Panc1 (cell line): ENCODE measurements around the gene NEAT1. TPM values are rescaled to one million over a fixed set of nuclear protein-coding genes. Genes with fewer than 3 reads are reported as not detected.

Source experiments
- ATAC-seq: fragments of 200-7000 bp; cut with Tn5 transposase; 2 replicates; pipeline ENCODE4 v1.9.1; 2020; ENCODE audit warnings: mild to moderate bottlenecking, moderate library complexity
- BruUV-seq: library from RNA; stranded (reverse); fragments of 400-500 nt; replicated peaks from 2 replicates; lab custom pipeline; 2021; lab: Mats Ljungman, UMichigan
- CTCF ChIA-PET: fragments of 300-600 bp; sonication (Branson Sonifier 250); formaldehyde crosslinking; loops from one replicate; lab custom pipeline; 2022; ENCODE audit warnings: antibody characterized with exemption; lab: Charles Lee
- POLR2A ChIA-PET: fragments of 300-600 bp; sonication (Branson Sonifier 250); formaldehyde crosslinking; loops from one replicate; lab custom pipeline; 2022; ENCODE audit warnings: antibody characterized with exemption; lab: Charles Lee
- DNase-seq: peaks from one replicate; pipeline ENCODE4 v3.0.0-alpha.2; 2010; ENCODE audit warnings: low read depth, low spot score
- H3K27ac ChIP-seq: 2 replicates; pipeline ENCODE4 v1.5.1; 2011; ENCODE audit warnings: mild to moderate bottlenecking, low read length, inconsistent platforms
- H3K27me3 ChIP-seq: fragments of 200-500 bp; sonication (Bioruptor generic); 2 replicates; pipeline ENCODE4 v1.6.0; 2014; ENCODE audit warnings: low read length, inconsistent platforms; ENCODE audit not compliant: control insufficient read depth, insufficient read depth
- H3K36me3 ChIP-seq: fragments of 200-500 bp; sonication (Bioruptor generic); 2 replicates; pipeline ENCODE4 v1.5.1; 2014; ENCODE audit warnings: inconsistent platforms, mild to moderate bottlenecking, low read length, moderate library complexity; ENCODE audit not compliant: control insufficient read depth, insufficient read depth
- H3K4me1 ChIP-seq: 2 replicates; pipeline ENCODE4 v1.5.1; 2011; ENCODE audit warnings: inconsistent platforms, mild to moderate bottlenecking, low read length, moderate library complexity; ENCODE audit not compliant: control insufficient read depth, insufficient read depth
- H3K4me3 ChIP-seq, 2 experiments: 2 replicates each; pipeline ENCODE4 v1.5.1; 2011 to 2012; ENCODE audit warnings: low read depth in 2 of 2, low read length in 2 of 2, mild to moderate bottlenecking in 2 of 2, inconsistent platforms in 1 of 2, moderate library complexity in 1 of 2
- H3K9me3 ChIP-seq: fragments of 200-500 bp; sonication (Bioruptor generic); 2 replicates; pipeline ENCODE4 v1.5.1; 2014; ENCODE audit warnings: low read depth, mild to moderate bottlenecking, inconsistent platforms, low read length, moderate library complexity; ENCODE audit not compliant: control insufficient read depth, insufficient read depth
- POLR2AphosphoS5 ChIP-seq: IDR thresholded peaks from 2 replicates; pipeline ENCODE4 v1.6.1; 2012; ENCODE audit warnings: mild to moderate bottlenecking, low read depth, low read length, moderate library complexity
- SIN3A ChIP-seq: IDR thresholded peaks from 2 replicates; pipeline ENCODE4 v1.6.1; 2012; ENCODE audit warnings: low read depth, mild to moderate bottlenecking, low read length, moderate library complexity, borderline replicate concordance; ENCODE audit not compliant: insufficient read depth
- TCF7L2 ChIP-seq: IDR thresholded peaks from 2 replicates; pipeline ENCODE4 v1.6.1; 2011; ENCODE audit warnings: mild to moderate bottlenecking, low read depth, low read length, inconsistent platforms
- in situ Hi-C: cut with HindIII; loops from 2 replicates; pipeline ENCODE4 v1.10.0; 2016; ENCODE audit warnings: low sequenced_read_pairs, low pct_unique_long_range_greater_than_20kb
- intact Hi-C: fragments of 100-400 bp; cut with micrococcal nuclease; formaldehyde crosslinking; loops from one replicate; pipeline ENCODE4 v1.10.0; 2022; ENCODE audit not compliant: unreplicated experiment
- total RNA-seq: library from RNA; stranded (reverse); gene quantifications from one replicate; pipeline ENCODE4 v1.2.1, GENCODE V29; 2021; ENCODE audit not compliant: unreplicated experiment
- TF ChIP-seq, protein P1 (sequence below): fragments of 450-650 bp; IDR thresholded peaks from 2 replicates; pipeline ENCODE4 v1.5.1; 2017; ENCODE audit warnings: mild to moderate bottlenecking
- TF ChIP-seq, protein P2 (sequence below), 2 experiments: IDR thresholded peaks; 2 replicates each; pipeline ENCODE4 v1.6.1; 2011 to 2012; ENCODE audit warnings: low read depth in 2 of 2, control low read depth in 1 of 2, low read length in 1 of 2, mild to moderate bottlenecking in 1 of 2, moderate library complexity in 1 of 2; ENCODE audit not compliant: insufficient read depth in 1 of 2

Gene NEAT1
- total RNA-seq, 1 experiment from 2014 or later: 731 TPM

DNA sequence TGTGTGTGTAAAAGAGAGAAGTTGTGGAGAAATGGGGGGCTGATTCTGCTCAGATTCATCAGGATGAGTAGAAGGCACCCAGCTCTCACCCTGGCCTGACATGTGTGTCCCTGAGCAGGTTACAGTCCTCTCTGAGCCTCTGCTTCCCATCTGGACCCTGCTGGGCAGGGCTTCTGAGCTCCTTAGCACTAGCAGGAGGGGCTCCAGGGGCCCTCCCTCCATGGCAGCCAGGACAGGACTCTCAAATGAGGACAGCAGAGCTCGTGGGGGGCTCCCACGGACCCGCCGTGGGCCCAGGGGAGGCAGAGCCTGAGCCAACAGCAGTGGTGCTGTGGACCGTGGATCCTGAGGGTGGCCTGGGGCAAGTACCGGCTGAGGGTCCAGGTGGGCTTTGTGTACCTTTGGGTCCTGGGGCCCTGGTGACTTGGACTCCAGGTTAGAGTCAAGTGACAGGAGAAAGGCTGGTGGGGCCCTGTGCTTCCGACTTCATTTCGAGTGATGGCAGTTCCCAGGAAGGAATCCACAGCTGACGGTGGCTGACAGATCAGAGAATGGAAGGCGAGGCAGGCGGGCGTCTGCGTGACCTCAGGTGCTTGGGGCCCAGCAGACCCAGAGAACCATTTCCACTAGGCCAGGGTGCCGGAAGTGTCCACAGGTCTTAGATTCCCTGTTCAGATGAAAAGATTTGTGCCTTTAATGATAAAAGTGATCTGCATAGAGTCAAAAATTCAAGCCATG, 21.9 kb downstream of the NEAT1 start:
- ChIA-PET POLR2A (interaction anchor here (0.5 to 3.5 kb wide), 9 partner anchors 22 to 279 kb away, joined by 3 to 23 read pairs (median 6); partner anchors contain the start of genes MALAT1 and NEAT1), CTCF (interaction anchor here (0.7 to 1.7 kb wide), 3 partner anchors 10 to 28 kb away, joined by 3 to 6 read pairs (median 4); no protein-coding TSS in a partner anchor)
- no peak for TF ChIP-seq TCF7L2
- no peak for TF ChIP-seq SIN3A
- TF ChIP-seq, protein P1, sequence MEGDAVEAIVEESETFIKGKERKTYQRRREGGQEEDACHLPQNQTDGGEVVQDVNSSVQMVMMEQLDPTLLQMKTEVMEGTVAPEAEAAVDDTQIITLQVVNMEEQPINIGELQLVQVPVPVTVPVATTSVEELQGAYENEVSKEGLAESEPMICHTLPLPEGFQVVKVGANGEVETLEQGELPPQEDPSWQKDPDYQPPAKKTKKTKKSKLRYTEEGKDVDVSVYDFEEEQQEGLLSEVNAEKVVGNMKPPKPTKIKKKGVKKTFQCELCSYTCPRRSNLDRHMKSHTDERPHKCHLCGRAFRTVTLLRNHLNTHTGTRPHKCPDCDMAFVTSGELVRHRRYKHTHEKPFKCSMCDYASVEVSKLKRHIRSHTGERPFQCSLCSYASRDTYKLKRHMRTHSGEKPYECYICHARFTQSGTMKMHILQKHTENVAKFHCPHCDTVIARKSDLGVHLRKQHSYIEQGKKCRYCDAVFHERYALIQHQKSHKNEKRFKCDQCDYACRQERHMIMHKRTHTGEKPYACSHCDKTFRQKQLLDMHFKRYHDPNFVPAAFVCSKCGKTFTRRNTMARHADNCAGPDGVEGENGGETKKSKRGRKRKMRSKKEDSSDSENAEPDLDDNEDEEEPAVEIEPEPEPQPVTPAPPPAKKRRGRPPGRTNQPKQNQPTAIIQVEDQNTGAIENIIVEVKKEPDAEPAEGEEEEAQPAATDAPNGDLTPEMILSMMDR: no peak
- TF ChIP-seq POLR2AphosphoS5: no peak
- TF ChIP-seq, protein P2, sequence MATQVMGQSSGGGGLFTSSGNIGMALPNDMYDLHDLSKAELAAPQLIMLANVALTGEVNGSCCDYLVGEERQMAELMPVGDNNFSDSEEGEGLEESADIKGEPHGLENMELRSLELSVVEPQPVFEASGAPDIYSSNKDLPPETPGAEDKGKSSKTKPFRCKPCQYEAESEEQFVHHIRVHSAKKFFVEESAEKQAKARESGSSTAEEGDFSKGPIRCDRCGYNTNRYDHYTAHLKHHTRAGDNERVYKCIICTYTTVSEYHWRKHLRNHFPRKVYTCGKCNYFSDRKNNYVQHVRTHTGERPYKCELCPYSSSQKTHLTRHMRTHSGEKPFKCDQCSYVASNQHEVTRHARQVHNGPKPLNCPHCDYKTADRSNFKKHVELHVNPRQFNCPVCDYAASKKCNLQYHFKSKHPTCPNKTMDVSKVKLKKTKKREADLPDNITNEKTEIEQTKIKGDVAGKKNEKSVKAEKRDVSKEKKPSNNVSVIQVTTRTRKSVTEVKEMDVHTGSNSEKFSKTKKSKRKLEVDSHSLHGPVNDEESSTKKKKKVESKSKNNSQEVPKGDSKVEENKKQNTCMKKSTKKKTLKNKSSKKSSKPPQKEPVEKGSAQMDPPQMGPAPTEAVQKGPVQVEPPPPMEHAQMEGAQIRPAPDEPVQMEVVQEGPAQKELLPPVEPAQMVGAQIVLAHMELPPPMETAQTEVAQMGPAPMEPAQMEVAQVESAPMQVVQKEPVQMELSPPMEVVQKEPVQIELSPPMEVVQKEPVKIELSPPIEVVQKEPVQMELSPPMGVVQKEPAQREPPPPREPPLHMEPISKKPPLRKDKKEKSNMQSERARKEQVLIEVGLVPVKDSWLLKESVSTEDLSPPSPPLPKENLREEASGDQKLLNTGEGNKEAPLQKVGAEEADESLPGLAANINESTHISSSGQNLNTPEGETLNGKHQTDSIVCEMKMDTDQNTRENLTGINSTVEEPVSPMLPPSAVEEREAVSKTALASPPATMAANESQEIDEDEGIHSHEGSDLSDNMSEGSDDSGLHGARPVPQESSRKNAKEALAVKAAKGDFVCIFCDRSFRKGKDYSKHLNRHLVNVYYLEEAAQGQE (IDR thresholded peaks at IDR 0.05; ENCODE audit: insufficient read depth in 1 of 2, low read depth in 2 of 2, low read length in 1 of 2): no peak
- in situ Hi-C loops: no loop called here
- ATAC-seq: peak; percentile 14; the same call in 1 of the 2 replicates
- TSS peak; percentile 13 for BruUV-seq
- Histone ChIP-seq H3K9me3 (no peaks in the 10 kb centered on the region), H3K27ac (peak overlapping the region; percentile 93), H3K27me3 (no peaks in the 10 kb centered on the region), H3K36me3 (no peaks in the 10 kb centered on the region), H3K4me1 (peaks cover 100% of the 10 kb centered on the region), H3K4me3 (no peak overlapping the region)
- no peak for DNase-seq
- intact Hi-C loops: no loop called here

DNA sequence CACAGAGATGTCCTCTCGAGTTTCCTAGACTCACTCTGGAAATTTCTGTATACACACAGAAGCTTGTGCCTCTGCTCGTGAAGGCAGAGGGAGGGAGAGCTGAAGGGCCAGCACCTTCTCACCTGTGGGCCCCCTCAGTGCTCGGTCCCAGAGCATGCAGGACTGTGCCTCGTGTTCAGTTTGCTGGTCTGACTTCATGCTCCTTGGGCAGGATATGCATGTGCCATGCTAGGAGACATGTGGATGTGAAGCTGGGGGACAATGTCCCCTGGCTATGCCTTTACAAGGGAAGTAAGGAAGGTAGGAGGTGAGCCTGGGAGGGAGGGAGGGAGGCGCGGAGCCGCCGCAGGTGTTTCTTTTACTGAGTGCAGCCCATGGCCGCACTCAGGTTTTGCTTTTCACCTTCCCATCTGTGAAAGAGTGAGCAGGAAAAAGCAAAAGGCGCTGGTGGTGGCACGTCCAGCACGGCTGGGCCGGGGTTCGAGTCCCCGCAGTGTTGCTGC, 22.6 kb downstream of the NEAT1 start:
- in situ Hi-C loops: no loop called here
- ChIA-PET CTCF (interaction anchor here (1.7 kb wide), 1 partner anchor 24 kb away, joined by 4 read pairs; no protein-coding TSS in a partner anchor), POLR2A (interaction anchor here (0.6 to 3.5 kb wide), 6 partner anchors 26 to 157 kb away, joined by 4 to 8 read pairs (median 6); no protein-coding TSS in a partner anchor)
- BruUV-seq: no TSS peak
- no peaks in the 10 kb centered on the region for H3K36me3 ChIP-seq
- peak; percentile 53 for TF ChIP-seq POLR2AphosphoS5
- no peak for TF ChIP-seq TCF7L2
- TF ChIP-seq, protein P2 (IDR thresholded peaks at IDR 0.05; ENCODE audit: insufficient read depth in 1 of 2, low read depth in 2 of 2, low read length in 1 of 2): no peak
- TF ChIP-seq, protein P1: no peak
- no peak for TF ChIP-seq SIN3A
- intact Hi-C loops: no loop called here
- H3K27ac ChIP-seq: peak overlapping the region; percentile 93
- H3K27me3 ChIP-seq: no peaks in the 10 kb centered on the region
- no peak for DNase-seq
- ATAC-seq: peak; percentile 21
- H3K4me1 ChIP-seq: peaks cover 94% of the 10 kb centered on the region
- H3K9me3 ChIP-seq: no peaks in the 10 kb centered on the region
- no peak overlapping the region; a peak in 1 of 4 replicates for H3K4me3 ChIP-seq
